A673 (cell line): ENCODE measurements around the gene PGAP3. TPM values are rescaled to one million over a fixed set of nuclear protein-coding genes. Genes with fewer than 3 reads are reported as not detected.

Source experiments
- BruUV-seq: library from RNA; stranded (reverse); fragments of 400-500 nt; replicated peaks from 2 replicates; lab custom pipeline; 2021; lab: Mats Ljungman, UMichigan
- CTCF ChIA-PET: fragments of 300-600 bp; sonication (Branson Sonifier 250); formaldehyde crosslinking; loops from one replicate; lab custom pipeline; 2022; ENCODE audit warnings: antibody characterized with exemption; lab: Charles Lee
- POLR2A ChIA-PET: fragments of 300-600 bp; sonication (Branson Sonifier 250); formaldehyde crosslinking; loops from one replicate; lab custom pipeline; 2022; ENCODE audit warnings: antibody characterized with exemption; ENCODE audit not compliant: low non-redundant PET; lab: Charles Lee
- DNase-seq: peaks from one replicate; pipeline ENCODE4 v3.0.0-alpha.2; 2015; ENCODE audit warnings: low spot score
- H3K27ac ChIP-seq: fragments of 200-600 bp; sonication (generic); 2 replicates; pipeline ENCODE4 v1.5.1; 2016; ENCODE audit warnings: mixed run types, low read depth, mild to moderate bottlenecking, mixed read lengths, antibody characterized with exemption, low read length; ENCODE audit not compliant: poor library complexity, severe bottlenecking
- H3K27me3 ChIP-seq: fragments of 200-600 bp; sonication (generic); replicated peaks from 2 replicates; pipeline ENCODE4 v1.6.1; 2017; ENCODE audit warnings: mixed run types, low read depth, mild to moderate bottlenecking, mixed read lengths, antibody characterized with exemption, low read length; ENCODE audit not compliant: insufficient read depth, poor library complexity
- H3K36me3 ChIP-seq: fragments of 200-600 bp; sonication (generic); 2 replicates; pipeline ENCODE4 v1.6.1; 2016; ENCODE audit warnings: mixed run types, mild to moderate bottlenecking, mixed read lengths, antibody characterized with exemption, low read length; ENCODE audit not compliant: insufficient read depth, poor library complexity, severe bottlenecking
- H3K4me1 ChIP-seq: fragments of 200-600 bp; sonication (generic); 2 replicates; pipeline ENCODE4 v1.6.1; 2017; ENCODE audit warnings: mixed run types, mild to moderate bottlenecking, mixed read lengths, antibody characterized with exemption, low read length; ENCODE audit not compliant: insufficient read depth, poor library complexity, severe bottlenecking
- H3K4me3 ChIP-seq: fragments of 200-600 bp; sonication (generic); 2 replicates; pipeline ENCODE4 v1.5.1; 2016; ENCODE audit warnings: low read depth, mixed run types, mild to moderate bottlenecking, mixed read lengths, low read length; ENCODE audit not compliant: poor library complexity, severe bottlenecking
- H3K9me3 ChIP-seq: fragments of 200-600 bp; sonication (generic); 2 replicates; pipeline ENCODE4 v1.6.1; 2016; ENCODE audit warnings: mixed run types, low read depth, mild to moderate bottlenecking, mixed read lengths, antibody characterized with exemption, low read length; ENCODE audit not compliant: poor library complexity, severe bottlenecking
- CTCF ChIP-seq: fragments of 300-800, 200-600 bp; sonication (generic); conservative IDR thresholded peaks from 2 replicates; pipeline ENCODE4 v1.5.1; 2017; ENCODE audit warnings: low read depth, mild to moderate bottlenecking, antibody characterized with exemption, low read length, moderate library complexity, mixed read lengths
- EZH2 ChIP-seq: fragments of 200-600 bp; sonication (generic); IDR thresholded peaks from 2 replicates; pipeline ENCODE4 v1.6.1; 2017; ENCODE audit warnings: borderline replicate concordance, low read depth, mild to moderate bottlenecking, mixed read lengths, antibody characterized with exemption, low read length; ENCODE audit not compliant: poor library complexity, severe bottlenecking
- intact Hi-C: fragments of 100-400 bp; cut with micrococcal nuclease; formaldehyde crosslinking; loops from one replicate; pipeline ENCODE4 v1.10.0; 2022; ENCODE audit not compliant: unreplicated experiment
- total RNA-seq: library from RNA; stranded (reverse); gene quantifications from 2 replicates; pipeline ENCODE4 v1.2.3, GENCODE V29; 2021

PGAP3 gene
- total RNA-seq, 1 experiment from 2014 or later, result 3.6 TPM

GRCh38 chr17:39709319-39709997, 21.6 kb upstream of the PGAP3 start:
- intact Hi-C loops, result no loop called here
- Histone ChIP-seq H3K9me3 (no peaks in the 10 kb centered on the region), H3K4me3 (no peak overlapping the region), H3K4me1 (no peaks in the 10 kb centered on the region), H3K36me3 (no peaks in the 10 kb centered on the region), H3K27ac (no peak overlapping the region), H3K27me3 (no peaks in the 10 kb centered on the region)
- no TSS peak for BruUV-seq
- no peak for DNase-seq
- CTCF ChIA-PET, result no interaction called here
- POLR2A ChIA-PET, result no interaction called here
- no peak for TF ChIP-seq EZH2
- TF ChIP-seq CTCF, result no peak

- Histone ChIP-seq H3K4me1 (no peaks in the 10 kb centered on the region), H3K27me3 (no peaks in the 10 kb centered on the region), H3K36me3 (no peaks in the 10 kb centered on the region), H3K27ac (no peak overlapping the region), H3K4me3 (no peak overlapping the region), H3K9me3 (no peaks in the 10 kb centered on the region)
- BruUV-seq, result no TSS peak
- intact Hi-C loops, result no loop called here
- no peak for DNase-seq
- POLR2A ChIA-PET, result no interaction called here
- CTCF ChIA-PET, result no interaction called here
- TF ChIP-seq CTCF (no peak), EZH2 (no peak)
Measured at GRCh38 chr17:39706921-39707337, 19.1 kb upstream of the PGAP3 start.

GRCh38 chr17:39706383-39706782, 18.5 kb upstream of the PGAP3 start:
- no peak overlapping the region for H3K4me3 ChIP-seq
- H3K27me3 ChIP-seq, result no peaks in the 10 kb centered on the region
- POLR2A ChIA-PET, result no interaction called here
- CTCF ChIA-PET, result no interaction called here
- H3K36me3 ChIP-seq, result no peaks in the 10 kb centered on the region
- TF ChIP-seq CTCF (no peak), EZH2 (no peak)
- no peaks in the 10 kb centered on the region for H3K4me1 ChIP-seq
- intact Hi-C loops, result no loop called here
- BruUV-seq, result no TSS peak
- no peak for DNase-seq
- no peaks in the 10 kb centered on the region for H3K9me3 ChIP-seq
- H3K27ac ChIP-seq, result no peak overlapping the region
